Breast epithelium (tissue), 3 donors: ENCODE data around the gene RUSF1.

Experiments used
- POLR2AphosphoS5 ChIP-seq, 3 donors: sonication (generic); formaldehyde crosslinking; IDR thresholded peaks; one replicate each; pipeline ENCODE4 v1.6.1; 2017; ENCODE audit warnings: antibody characterized with exemption in 3 of 3
- TF ChIP-seq, protein P1 (sequence below), 3 donors: fragments of 450-650 bp; IDR thresholded peaks; one replicate each; pipeline ENCODE4 v1.5.1; 2016 to 2017; ENCODE audit warnings: antibody characterized with exemption in 3 of 3, mild to moderate bottlenecking in 3 of 3, moderate library complexity in 3 of 3

DNA sequence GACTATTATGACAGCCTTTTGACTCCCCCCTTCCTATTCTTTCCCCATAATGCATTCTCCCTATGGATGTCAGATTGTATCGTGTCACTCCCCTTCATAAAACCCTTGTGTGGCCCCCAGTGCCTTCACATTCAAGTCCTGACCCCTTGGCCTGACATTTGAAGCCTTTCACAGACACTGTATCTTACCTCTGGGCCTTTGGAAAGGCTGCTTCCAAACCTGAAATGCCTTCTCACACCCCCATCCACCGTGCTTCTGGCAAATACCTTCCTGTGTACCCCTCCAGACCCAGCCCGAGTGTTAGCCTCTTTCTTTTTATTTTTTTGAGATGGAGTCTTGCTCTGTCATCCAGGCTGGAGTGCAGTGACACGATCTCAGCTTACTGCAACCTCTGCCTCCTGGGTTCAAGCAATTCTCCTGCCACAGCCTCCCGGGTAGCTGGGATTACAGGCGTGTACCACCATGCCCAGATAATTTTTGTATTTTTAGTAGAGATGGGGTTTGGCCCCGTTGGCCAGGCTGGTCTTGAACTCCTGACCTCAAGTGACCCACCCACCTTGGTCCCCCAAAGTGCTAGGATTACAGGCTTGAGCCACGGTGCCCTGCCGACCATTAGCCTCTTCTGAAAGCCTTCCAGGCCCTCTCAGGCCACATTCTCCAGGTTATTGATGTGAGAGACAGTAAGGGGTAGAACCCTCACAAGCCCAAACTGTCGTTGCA, 46.8 kb downstream of the RUSF1 start:
- TF ChIP-seq, protein P1, sequence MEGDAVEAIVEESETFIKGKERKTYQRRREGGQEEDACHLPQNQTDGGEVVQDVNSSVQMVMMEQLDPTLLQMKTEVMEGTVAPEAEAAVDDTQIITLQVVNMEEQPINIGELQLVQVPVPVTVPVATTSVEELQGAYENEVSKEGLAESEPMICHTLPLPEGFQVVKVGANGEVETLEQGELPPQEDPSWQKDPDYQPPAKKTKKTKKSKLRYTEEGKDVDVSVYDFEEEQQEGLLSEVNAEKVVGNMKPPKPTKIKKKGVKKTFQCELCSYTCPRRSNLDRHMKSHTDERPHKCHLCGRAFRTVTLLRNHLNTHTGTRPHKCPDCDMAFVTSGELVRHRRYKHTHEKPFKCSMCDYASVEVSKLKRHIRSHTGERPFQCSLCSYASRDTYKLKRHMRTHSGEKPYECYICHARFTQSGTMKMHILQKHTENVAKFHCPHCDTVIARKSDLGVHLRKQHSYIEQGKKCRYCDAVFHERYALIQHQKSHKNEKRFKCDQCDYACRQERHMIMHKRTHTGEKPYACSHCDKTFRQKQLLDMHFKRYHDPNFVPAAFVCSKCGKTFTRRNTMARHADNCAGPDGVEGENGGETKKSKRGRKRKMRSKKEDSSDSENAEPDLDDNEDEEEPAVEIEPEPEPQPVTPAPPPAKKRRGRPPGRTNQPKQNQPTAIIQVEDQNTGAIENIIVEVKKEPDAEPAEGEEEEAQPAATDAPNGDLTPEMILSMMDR (IDR thresholded peaks at IDR 0.05): no peak
- no peak for TF ChIP-seq POLR2AphosphoS5 (IDR thresholded peaks at IDR 0.05)
